SK-N-SH (cell line): Measurements from ENCODE around the gene TP53BP2. TPM values are rescaled to one million over a fixed set of nuclear protein-coding genes. Genes with fewer than 3 reads are reported as not detected.

ENCODE experiments used
- CTCF ChIA-PET: fragments of 300-600, 350-600 bp; formaldehyde crosslinking; extraction: SDS; loops from one replicate; lab custom pipeline; 2021; lab: Yijun Ruan, JAX
- POLR2A ChIA-PET: fragments of 350-600 bp; sonication (Branson Sonifier 250); formaldehyde crosslinking; extraction: SDS; loops from one replicate; lab custom pipeline; 2020; ENCODE audit warnings: antibody characterized with exemption, inconsistent platforms; lab: Yijun Ruan, JAX
- DNase-seq: peaks from one replicate; pipeline ENCODE4 v3.0.0; 2012
- H2AFZ ChIP-seq: fragments of 200-600 bp; sonication (generic); 2 replicates; pipeline ENCODE4 v1.8.1; 2016; ENCODE audit warnings: antibody characterized with exemption, mild to moderate bottlenecking, low read depth
- H3F3A ChIP-seq: fragments of 200-600 bp; sonication (generic); replicated peaks from 2 replicates; pipeline ENCODE3; 2016; ENCODE audit warnings: antibody characterized with exemption, mild to moderate bottlenecking; ENCODE audit not compliant: insufficient read depth
- H3K27ac ChIP-seq, 2 experiments: fragments of 200-500 bp in 1 of 2; fragments of 200-600 bp in 1 of 2; sonication (Bioruptor generic) in 1 of 2; sonication (generic), shearing (Covaris generic) in 1 of 2; 2 replicates each; pipeline versions ENCODE4 v1.5.1 to v1.6.1; 2014 to 2016; ENCODE audit warnings: low read depth in 2 of 2, inconsistent platforms in 1 of 2, low read length in 1 of 2, mild to moderate bottlenecking in 1 of 2, mixed read lengths in 1 of 2
- H3K27me3 ChIP-seq: fragments of 200-600 bp; sonication (generic), shearing (Covaris generic); 2 replicates; pipeline ENCODE4 v1.6.1; 2016; ENCODE audit warnings: mixed run types; ENCODE audit not compliant: insufficient read depth
- H3K36me3 ChIP-seq, 2 experiments: fragments of 200-500 bp in 1 of 2; fragments of 200-600 bp in 1 of 2; sonication (Bioruptor generic) in 1 of 2; sonication (generic) in 1 of 2; replicated peaks in 1 of 2; 2 replicates each; pipeline versions ENCODE3 to v1.5.1; 2014 to 2016; ENCODE audit warnings: low read length in 1 of 2, mild to moderate bottlenecking in 1 of 2; ENCODE audit not compliant: insufficient read depth in 2 of 2, control insufficient read depth in 1 of 2
- H3K4me1 ChIP-seq, 2 experiments: fragments of 200-500 bp in 1 of 2; fragments of 200-600 bp in 1 of 2; sonication (Bioruptor generic) in 1 of 2; sonication (generic), shearing (Covaris generic) in 1 of 2; 2 replicates each; pipeline versions ENCODE4 v1.5.1 to v1.6.1; 2014 to 2016; ENCODE audit warnings: low read depth in 1 of 2, low read length in 1 of 2, mixed run types in 1 of 2; ENCODE audit not compliant: insufficient read depth in 2 of 2, control insufficient read depth in 1 of 2
- H3K4me2 ChIP-seq: fragments of 200-600 bp; sonication (generic), shearing (Covaris generic); 2 replicates; pipeline ENCODE4 v1.6.1; 2017; ENCODE audit warnings: mixed run types
- H3K4me3 ChIP-seq, 2 experiments: fragments of 200-500 bp in 1 of 2; fragments of 200-600 bp in 1 of 2; sonication (Bioruptor generic) in 1 of 2; sonication (generic), shearing (Covaris generic) in 1 of 2; 2 replicates each; pipeline versions ENCODE4 v1.5.1 to v1.8.1; 2014 to 2016; ENCODE audit warnings: low read depth in 2 of 2, inconsistent platforms in 1 of 2, low read length in 1 of 2, mild to moderate bottlenecking in 1 of 2, mixed read lengths in 1 of 2, moderate library complexity in 1 of 2
- H3K79me2 ChIP-seq: fragments of 200-600 bp; sonication (generic); 2 replicates; pipeline ENCODE4 v1.8.1; 2017; ENCODE audit warnings: mild to moderate bottlenecking; ENCODE audit not compliant: insufficient read depth
- H3K9ac ChIP-seq: fragments of 200-600 bp; sonication (generic); 2 replicates; pipeline ENCODE4 v1.6.1; 2017; ENCODE audit warnings: mixed run types
- H3K9me2 ChIP-seq: fragments of 200-600 bp; sonication (generic); 2 replicates; pipeline ENCODE4 v1.6.1; 2017; ENCODE audit warnings: mixed run types
- H3K9me3 ChIP-seq: fragments of 200-600 bp; sonication (generic); 2 replicates; pipeline ENCODE4 v1.6.1; 2017; ENCODE audit warnings: mixed run types, mild to moderate bottlenecking, moderate library complexity
- H4K20me1 ChIP-seq: fragments of 200-600 bp; sonication (generic); 2 replicates; pipeline ENCODE4 v1.6.1; 2017; ENCODE audit warnings: mild to moderate bottlenecking, mixed run types; ENCODE audit not compliant: insufficient read depth
- CHD2 ChIP-seq: fragments of 150-350 bp; IDR thresholded peaks from 2 replicates; pipeline ENCODE4 v1.6.1; 2018; ENCODE audit warnings: low read length; ENCODE audit not compliant: partially characterized antibody
- CTCF ChIP-seq: fragments of 200-600 bp; sonication (generic); IDR thresholded peaks from 2 replicates; pipeline ENCODE4 v1.6.1; 2017; ENCODE audit warnings: antibody characterized with exemption, mild to moderate bottlenecking, moderate library complexity
- ELF1 ChIP-seq: IDR thresholded peaks from 2 replicates; pipeline ENCODE4 v1.4.0; 2012
- EP300 ChIP-seq, 2 experiments: IDR thresholded peaks; 2 replicates each; pipeline versions ENCODE4 v1.4.0 to v1.6.1; 2012; ENCODE audit warnings: borderline replicate concordance in 1 of 2, low read depth in 1 of 2, low read length in 1 of 2
- FOXM1 ChIP-seq: IDR thresholded peaks from 2 replicates; pipeline ENCODE4 v1.4.0; 2012; ENCODE audit warnings: low read depth, mild to moderate bottlenecking
- GABPA ChIP-seq: IDR thresholded peaks from 2 replicates; pipeline ENCODE4 v1.4.0; 2012; ENCODE audit warnings: low read depth, mild to moderate bottlenecking
- IRF3 ChIP-seq: fragments of 150-350 bp; IDR thresholded peaks from 2 replicates; pipeline ENCODE4 v1.6.1; 2016; ENCODE audit warnings: mild to moderate bottlenecking, low read depth, low read length
- MEF2A ChIP-seq: IDR thresholded peaks from 2 replicates; pipeline ENCODE4 v1.4.0; 2012; ENCODE audit warnings: low read depth, borderline replicate concordance
- NFIC ChIP-seq: IDR thresholded peaks from 2 replicates; pipeline ENCODE4 v1.4.0; 2012; ENCODE audit warnings: borderline replicate concordance
- NRF1 ChIP-seq: IDR thresholded peaks from 2 replicates; pipeline ENCODE4 v1.6.1; 2012; ENCODE audit warnings: low read depth, mild to moderate bottlenecking, low read length
- RAD21 ChIP-seq: IDR thresholded peaks from 2 replicates; pipeline ENCODE4 v1.6.1; 2012; ENCODE audit warnings: mild to moderate bottlenecking, low read length
- RFX5 ChIP-seq: IDR thresholded peaks from 2 replicates; pipeline ENCODE4 v1.6.1; 2012; ENCODE audit warnings: mild to moderate bottlenecking, improper control_type of control experiment, low read length
- SMC3 ChIP-seq: IDR thresholded peaks from 2 replicates; pipeline ENCODE4 v1.6.1; 2012; ENCODE audit warnings: low read depth, low read length, improper control_type of control experiment
- TAF1 ChIP-seq: IDR thresholded peaks from 2 replicates; pipeline ENCODE4 v1.6.1; 2012; ENCODE audit warnings: low read depth, mild to moderate bottlenecking, low read length, moderate library complexity, borderline replicate concordance
- TCF12 ChIP-seq: IDR thresholded peaks from 2 replicates; pipeline ENCODE4 v1.4.0; 2012
- TEAD4 ChIP-seq: IDR thresholded peaks from 2 replicates; pipeline ENCODE4 v1.4.0; 2012; ENCODE audit warnings: mild to moderate bottlenecking, borderline replicate concordance; ENCODE audit not compliant: insufficient read depth
- USF2 ChIP-seq: fragments of 150-350 bp; IDR thresholded peaks from 2 replicates; pipeline ENCODE4 v1.6.1; 2017; ENCODE audit warnings: antibody characterized with exemption, low read length, low read depth, borderline replicate concordance
- WGBS: methylation state at CpG from one replicate; pipeline ENCODE4 v1.1.6; 2017; ENCODE audit warnings: low lambda C conversion rate; 5-methylcytosine and 5-hydroxymethylcytosine counted together
- polyA plus RNA-seq, 3 experiments: library from polyadenylated mRNA; depleted of rRNA; stranded (reverse); fragments of >200 nt; gene quantifications; 2 replicates each; pipeline ENCODE4 v1.2.3, GENCODE V29; 2012

Gene TP53BP2
- polyA plus RNA-seq, 1 of the 3 experiments (the other 2 are of a cell fraction) = 11.4 TPM

GRCh38 chr1:223752721-223753515 is 92.8 kb downstream of the TP53BP2 start:
- no peak overlapping the region for H3K27ac ChIP-seq
- H3K9me3 ChIP-seq = no peaks in the 10 kb centered on the region
- H4K20me1 ChIP-seq = no peaks in the 10 kb centered on the region
- no peak overlapping the region for H3K9ac ChIP-seq
- POLR2A ChIA-PET = no interaction called here
- WGBS = 97% methylated on average over 11 of the region's 15 CpGs
- no peaks in the 10 kb centered on the region for H3K27me3 ChIP-seq
- H2AFZ ChIP-seq = no peak overlapping the region
- H3K9me2 ChIP-seq = no peaks in the 10 kb centered on the region
- no peak for DNase-seq
- H3K79me2 ChIP-seq = peaks cover 15% of the 10 kb centered on the region
- peaks cover 4 to 6% of the 10 kb centered on the region in 2 experiments; a peak in 2 of 4 replicates for H3K4me1 ChIP-seq
- peaks cover 65 to 85% of the 10 kb centered on the region in 2 experiments for H3K36me3 ChIP-seq
- no peak overlapping the region for H3K4me2 ChIP-seq
- TF ChIP-seq TCF12 = no peak
- no peak for TF ChIP-seq EP300 (IDR thresholded peaks at IDR 0.05; ENCODE audit: borderline replicate concordance in 1 of 2, low read depth in 1 of 2, low read length in 1 of 2)
- no peak for TF ChIP-seq FOXM1
- TF ChIP-seq TEAD4 = no peak
- TF ChIP-seq USF2 = no peak
- TF ChIP-seq NFIC = no peak
- TF ChIP-seq CHD2 = no peak
- TF ChIP-seq RFX5 = no peak
- TF ChIP-seq IRF3 = no peak
- no peak for TF ChIP-seq MEF2A
- TF ChIP-seq SMC3 = no peak
- TF ChIP-seq TAF1 = no peak
- no peak for TF ChIP-seq RAD21
- no peak for TF ChIP-seq GABPA
- TF ChIP-seq NRF1 = no peak
- no peak for TF ChIP-seq CTCF
- no peak for TF ChIP-seq ELF1
- H3F3A ChIP-seq = peaks cover 6% of the 10 kb centered on the region
- CTCF ChIA-PET = interaction anchor here (0.6 to 11.0 kb wide), 4 partner anchors 8 to 875 kb away, joined by 3 to 110 read pairs (median 4); partner anchors contain the start of gene CAPN2
- H3K4me3 ChIP-seq = no peak overlapping the region
